ENCODE results near the gene PTHLH.

GRCh38 chr12:28010036-28010435, 37.5 kb upstream of the PTHLH start:
- TF ChIP-seq CTCF (IDR thresholded peaks at IDR 0.05) = no peak
- TF ChIP-seq POLR2AphosphoS5 (IDR thresholded peaks at IDR 0.05) = no peak

All from sigmoid colon (tissue), 4 donors.